Tibial nerve (tissue), 4 donors: ENCODE measurements around the gene NEK2.

Source experiments
- CTCF ChIP-seq, 5 experiments: fragments of 200-600 bp in 3 of 5; fragments of 450-650 bp in 2 of 5; sonication (generic) in 3 of 5; IDR thresholded peaks; one replicate each; pipeline ENCODE4 v1.5.1; 2016 to 2019; ENCODE audit warnings: antibody characterized with exemption in 5 of 5, mild to moderate bottlenecking in 3 of 5, moderate library complexity in 2 of 5
- EP300 ChIP-seq, 2 donors: sonication (generic); formaldehyde crosslinking; IDR thresholded peaks; one replicate each; pipeline ENCODE4 v1.6.1; 2017; ENCODE audit warnings: antibody characterized with exemption in 2 of 2, mild to moderate bottlenecking in 1 of 2
- POLR2A ChIP-seq, 2 donors: fragments of 450-650 bp; IDR thresholded peaks; one replicate each; pipeline ENCODE4 v1.6.1; 2017; ENCODE audit warnings: antibody characterized with exemption in 2 of 2, mild to moderate bottlenecking in 2 of 2, moderate library complexity in 2 of 2

- TF ChIP-seq POLR2A (IDR thresholded peaks at IDR 0.05) (no peak), CTCF (IDR thresholded peaks at IDR 0.05) (no peak), EP300 (IDR thresholded peaks at IDR 0.05) (no peak)
Measured at GRCh38 chr1:211695135-211695816, 19.9 kb upstream of the NEK2 start.
